Neural cell (in vitro differentiated cells): ENCODE measurements around the gene KRI1. TPM values are rescaled to one million over a fixed set of nuclear protein-coding genes. Genes with fewer than 3 reads are reported as not detected.

ENCODE experiments used
- H2AFZ ChIP-seq: fragments of 200-600, 300-800 bp; sonication (generic), shearing (Covaris generic); 2 replicates; pipeline ENCODE4 v1.6.0; 2014; ENCODE audit warnings: low read depth, mild to moderate bottlenecking, antibody characterized with exemption, low read length, moderate library complexity
- H3F3A ChIP-seq: fragments of 200-600 bp; shearing (Covaris generic); 2 replicates; pipeline ENCODE4 v1.6.1; 2016; ENCODE audit warnings: mild to moderate bottlenecking, moderate library complexity, mixed read lengths, antibody characterized with exemption, low read length; ENCODE audit not compliant: insufficient read depth, poor library complexity, severe bottlenecking
- H3K27ac ChIP-seq: fragments of 200-600, 300-800 bp; sonication (generic), shearing (Covaris generic); 2 replicates; pipeline ENCODE4 v1.5.1; 2014; ENCODE audit warnings: mild to moderate bottlenecking, low read length, moderate library complexity
- H3K27me3 ChIP-seq: fragments of 300-800, 200-600 bp; sonication (generic), shearing (Covaris generic); 2 replicates; pipeline ENCODE4 v1.6.0; 2014; ENCODE audit warnings: mild to moderate bottlenecking, low read depth, low read length, moderate library complexity; ENCODE audit not compliant: insufficient read depth
- H3K36me3 ChIP-seq: fragments of 300-800, 200-600 bp; sonication (generic), shearing (Covaris generic); 2 replicates; pipeline ENCODE4 v1.5.1; 2014; ENCODE audit warnings: mild to moderate bottlenecking, antibody characterized with exemption, low read length, moderate library complexity; ENCODE audit not compliant: insufficient read depth
- H3K4me2 ChIP-seq: fragments of 300-800, 200-600 bp; sonication (generic), shearing (Covaris generic); 2 replicates; pipeline ENCODE4 v1.6.0; 2014; ENCODE audit warnings: mild to moderate bottlenecking, low read length
- H3K4me3 ChIP-seq: fragments of 300-800, 200-600 bp; sonication (generic), shearing (Covaris generic); 2 replicates; pipeline ENCODE4 v1.5.1; 2014; ENCODE audit warnings: mild to moderate bottlenecking, low read length, moderate library complexity
- H3K79me2 ChIP-seq: fragments of 200-600 bp; shearing (Covaris generic); replicated peaks from 2 replicates; pipeline ENCODE4 v1.6.0; 2014; ENCODE audit warnings: mild to moderate bottlenecking, low read length, moderate library complexity; ENCODE audit not compliant: insufficient read depth
- H3K9ac ChIP-seq: fragments of 300-800, 200-600 bp; sonication (generic), shearing (Covaris generic); 2 replicates; pipeline ENCODE4 v1.6.1; 2016; ENCODE audit warnings: mild to moderate bottlenecking, low read length, mixed read lengths
- H3K9me2 ChIP-seq: fragments of 200-600 bp; shearing (Covaris generic); 2 replicates; pipeline ENCODE4 v1.6.1; 2016; ENCODE audit warnings: mild to moderate bottlenecking, low read length, mixed read lengths; ENCODE audit not compliant: insufficient read depth
- H3K9me3 ChIP-seq: fragments of 200-600, 300-800 bp; sonication (generic), shearing (Covaris generic); 2 replicates; pipeline ENCODE4 v1.6.1; 2016; ENCODE audit warnings: mild to moderate bottlenecking, mixed run types, low read length, moderate library complexity, mixed read lengths
- H4K20me1 ChIP-seq: fragments of 200-600 bp; shearing (Covaris generic); 2 replicates; pipeline ENCODE4 v1.6.1; 2016; ENCODE audit warnings: mild to moderate bottlenecking, mixed run types; ENCODE audit not compliant: insufficient read depth
- EP300 ChIP-seq: fragments of 450-650 bp; conservative IDR thresholded peaks from 2 replicates; pipeline ENCODE4 v1.6.1; 2014; ENCODE audit warnings: antibody characterized with exemption, mild to moderate bottlenecking, moderate library complexity; ENCODE audit not compliant: poor library complexity, severe bottlenecking
- EZH2 ChIP-seq: fragments of 200-600, 300-800 bp; shearing (Covaris generic), sonication (generic); IDR thresholded peaks from 2 replicates; pipeline ENCODE4 v1.6.1; 2014; ENCODE audit warnings: antibody characterized with exemption, low read length, borderline replicate concordance, mild to moderate bottlenecking; ENCODE audit not compliant: insufficient read depth, poor library complexity, severe bottlenecking
- MXI1 ChIP-seq: fragments of 450-650 bp; conservative IDR thresholded peaks from 2 replicates; pipeline ENCODE4 v1.6.1; 2014; ENCODE audit warnings: antibody characterized with exemption, mild to moderate bottlenecking; ENCODE audit not compliant: poor library complexity, severe bottlenecking
- POLR2AphosphoS5 ChIP-seq: IDR thresholded peaks from 2 replicates; pipeline ENCODE4 v1.6.1; 2012
- RAD21 ChIP-seq: fragments of 450-650 bp; conservative IDR thresholded peaks from 2 replicates; pipeline ENCODE4 v1.6.1; 2014; ENCODE audit warnings: antibody characterized with exemption, mild to moderate bottlenecking, moderate library complexity
- SMC3 ChIP-seq: fragments of 450-650 bp; conservative IDR thresholded peaks from 2 replicates; pipeline ENCODE4 v1.6.1; 2014; ENCODE audit warnings: antibody characterized with exemption, mild to moderate bottlenecking, moderate library complexity; ENCODE audit not compliant: poor library complexity
- TAF1 ChIP-seq: IDR thresholded peaks from 2 replicates; pipeline ENCODE4 v1.6.1; 2012; ENCODE audit warnings: low read depth
- polyA plus RNA-seq: library from polyadenylated mRNA; depleted of rRNA; stranded (reverse); fragments of >200 nt; gene quantifications from 2 replicates; pipeline ENCODE4 v1.2.3, GENCODE V29; 2014
- TF ChIP-seq, protein P1 (sequence below): IDR thresholded peaks from 2 replicates; pipeline ENCODE4 v1.6.1; 2012; ENCODE audit warnings: borderline replicate concordance
- TF ChIP-seq, protein P2 (sequence below): fragments of 450-650 bp; IDR thresholded peaks from 2 replicates; pipeline ENCODE4 v1.5.1; 2014; ENCODE audit warnings: antibody characterized with exemption, mild to moderate bottlenecking, moderate library complexity; ENCODE audit not compliant: poor library complexity, severe bottlenecking

KRI1 gene
- polyA plus RNA-seq, 1 donor from 2014 or later: 6.5 TPM

DNA sequence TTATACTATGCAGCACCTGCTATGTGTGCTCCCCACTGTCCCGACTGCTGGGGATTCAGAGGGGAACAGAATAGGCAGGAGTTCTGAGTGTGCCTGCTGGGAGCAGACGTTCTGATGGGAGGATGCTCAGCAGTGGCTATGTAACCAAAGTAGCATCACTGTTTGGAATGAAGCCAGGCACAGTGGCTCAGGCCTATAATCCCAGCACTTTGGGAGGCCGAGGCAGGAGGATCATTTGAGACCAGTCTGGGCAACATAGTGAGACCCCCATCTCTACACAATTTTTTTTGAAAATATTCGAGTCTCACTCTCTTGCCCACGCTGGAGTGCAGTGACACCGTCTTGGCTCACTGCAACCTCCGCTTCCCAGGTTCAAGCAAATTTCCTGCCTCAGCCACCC is 16.1 kb downstream of the KRI1 start:
- Histone ChIP-seq H3K27ac (no peak overlapping the region), H3K27me3 (no peaks in the 10 kb centered on the region), H3K36me3 (peaks cover 7% of the 10 kb centered on the region), H3F3A (no peaks in the 10 kb centered on the region), H3K9ac (no peak overlapping the region), H2AFZ (no peak overlapping the region), H3K9me3 (no peaks in the 10 kb centered on the region), H4K20me1 (no peaks in the 10 kb centered on the region), H3K4me3 (no peak overlapping the region), H3K9me2 (no peaks in the 10 kb centered on the region), H3K79me2 (peaks cover 7% of the 10 kb centered on the region), H3K4me2 (no peak overlapping the region)
- TF ChIP-seq SMC3: no peak
- no peak for TF ChIP-seq EZH2
- no peak for TF ChIP-seq TAF1
- no peak for TF ChIP-seq MXI1
- TF ChIP-seq, protein P1, sequence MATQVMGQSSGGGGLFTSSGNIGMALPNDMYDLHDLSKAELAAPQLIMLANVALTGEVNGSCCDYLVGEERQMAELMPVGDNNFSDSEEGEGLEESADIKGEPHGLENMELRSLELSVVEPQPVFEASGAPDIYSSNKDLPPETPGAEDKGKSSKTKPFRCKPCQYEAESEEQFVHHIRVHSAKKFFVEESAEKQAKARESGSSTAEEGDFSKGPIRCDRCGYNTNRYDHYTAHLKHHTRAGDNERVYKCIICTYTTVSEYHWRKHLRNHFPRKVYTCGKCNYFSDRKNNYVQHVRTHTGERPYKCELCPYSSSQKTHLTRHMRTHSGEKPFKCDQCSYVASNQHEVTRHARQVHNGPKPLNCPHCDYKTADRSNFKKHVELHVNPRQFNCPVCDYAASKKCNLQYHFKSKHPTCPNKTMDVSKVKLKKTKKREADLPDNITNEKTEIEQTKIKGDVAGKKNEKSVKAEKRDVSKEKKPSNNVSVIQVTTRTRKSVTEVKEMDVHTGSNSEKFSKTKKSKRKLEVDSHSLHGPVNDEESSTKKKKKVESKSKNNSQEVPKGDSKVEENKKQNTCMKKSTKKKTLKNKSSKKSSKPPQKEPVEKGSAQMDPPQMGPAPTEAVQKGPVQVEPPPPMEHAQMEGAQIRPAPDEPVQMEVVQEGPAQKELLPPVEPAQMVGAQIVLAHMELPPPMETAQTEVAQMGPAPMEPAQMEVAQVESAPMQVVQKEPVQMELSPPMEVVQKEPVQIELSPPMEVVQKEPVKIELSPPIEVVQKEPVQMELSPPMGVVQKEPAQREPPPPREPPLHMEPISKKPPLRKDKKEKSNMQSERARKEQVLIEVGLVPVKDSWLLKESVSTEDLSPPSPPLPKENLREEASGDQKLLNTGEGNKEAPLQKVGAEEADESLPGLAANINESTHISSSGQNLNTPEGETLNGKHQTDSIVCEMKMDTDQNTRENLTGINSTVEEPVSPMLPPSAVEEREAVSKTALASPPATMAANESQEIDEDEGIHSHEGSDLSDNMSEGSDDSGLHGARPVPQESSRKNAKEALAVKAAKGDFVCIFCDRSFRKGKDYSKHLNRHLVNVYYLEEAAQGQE: no peak
- no peak for TF ChIP-seq EP300
- TF ChIP-seq, protein P2, sequence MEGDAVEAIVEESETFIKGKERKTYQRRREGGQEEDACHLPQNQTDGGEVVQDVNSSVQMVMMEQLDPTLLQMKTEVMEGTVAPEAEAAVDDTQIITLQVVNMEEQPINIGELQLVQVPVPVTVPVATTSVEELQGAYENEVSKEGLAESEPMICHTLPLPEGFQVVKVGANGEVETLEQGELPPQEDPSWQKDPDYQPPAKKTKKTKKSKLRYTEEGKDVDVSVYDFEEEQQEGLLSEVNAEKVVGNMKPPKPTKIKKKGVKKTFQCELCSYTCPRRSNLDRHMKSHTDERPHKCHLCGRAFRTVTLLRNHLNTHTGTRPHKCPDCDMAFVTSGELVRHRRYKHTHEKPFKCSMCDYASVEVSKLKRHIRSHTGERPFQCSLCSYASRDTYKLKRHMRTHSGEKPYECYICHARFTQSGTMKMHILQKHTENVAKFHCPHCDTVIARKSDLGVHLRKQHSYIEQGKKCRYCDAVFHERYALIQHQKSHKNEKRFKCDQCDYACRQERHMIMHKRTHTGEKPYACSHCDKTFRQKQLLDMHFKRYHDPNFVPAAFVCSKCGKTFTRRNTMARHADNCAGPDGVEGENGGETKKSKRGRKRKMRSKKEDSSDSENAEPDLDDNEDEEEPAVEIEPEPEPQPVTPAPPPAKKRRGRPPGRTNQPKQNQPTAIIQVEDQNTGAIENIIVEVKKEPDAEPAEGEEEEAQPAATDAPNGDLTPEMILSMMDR: no peak
- TF ChIP-seq RAD21: no peak
- no peak for TF ChIP-seq POLR2AphosphoS5

DNA sequence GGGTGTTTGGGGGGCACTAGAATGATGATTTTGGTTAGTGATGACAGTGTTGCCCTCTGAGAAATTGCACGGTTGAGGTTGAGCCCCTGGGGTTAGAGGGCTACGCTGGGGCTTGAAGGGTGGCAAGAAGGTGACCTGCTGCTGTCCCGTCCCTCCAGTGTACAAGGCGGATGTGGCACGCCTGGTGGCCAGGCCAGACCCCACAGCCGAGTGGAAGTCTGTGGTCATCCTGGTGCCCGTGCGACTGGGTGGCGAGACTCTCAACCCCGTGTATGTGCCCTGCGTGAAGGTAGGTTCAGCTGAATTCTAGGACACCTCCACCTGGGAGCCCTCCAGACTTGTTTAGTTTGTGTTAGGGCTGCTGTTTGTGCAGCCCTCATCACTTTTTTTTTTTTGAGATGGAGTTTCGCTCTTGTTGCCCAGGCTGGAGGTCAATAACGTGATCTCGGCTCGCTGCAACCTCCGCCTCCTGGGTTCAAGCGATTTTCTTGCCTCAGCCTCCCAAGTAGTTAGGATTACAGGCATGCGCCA is 17.0 kb downstream of the KRI1 start:
- no peaks in the 10 kb centered on the region for H4K20me1 ChIP-seq
- no peak overlapping the region for H2AFZ ChIP-seq
- H3K4me3 ChIP-seq: no peak overlapping the region
- TF ChIP-seq, protein P2: no peak
- TF ChIP-seq RAD21: no peak
- no peak for TF ChIP-seq EZH2
- TF ChIP-seq POLR2AphosphoS5: no peak
- no peak for TF ChIP-seq EP300
- TF ChIP-seq TAF1: no peak
- no peak for TF ChIP-seq SMC3
- TF ChIP-seq, protein P1: no peak
- TF ChIP-seq MXI1: no peak
- H3K27ac ChIP-seq: no peak overlapping the region
- H3K4me2 ChIP-seq: no peak overlapping the region
- no peaks in the 10 kb centered on the region for H3F3A ChIP-seq
- peaks cover 7% of the 10 kb centered on the region for H3K36me3 ChIP-seq
- no peak overlapping the region for H3K9ac ChIP-seq
- H3K9me3 ChIP-seq: no peaks in the 10 kb centered on the region
- H3K9me2 ChIP-seq: no peaks in the 10 kb centered on the region
- H3K79me2 ChIP-seq: peaks cover 16% of the 10 kb centered on the region
- no peaks in the 10 kb centered on the region for H3K27me3 ChIP-seq
